Superior temporal gyrus (tissue), 1 donor: ENCODE results near the gene C1RL.

Source experiments
- DNase-seq: peaks from one replicate; pipeline ENCODE4 v3.0.0-alpha.2; 2016; ENCODE audit errors: extremely low spot score

Gene C1RL

GRCh38 chr12:7092229-7092985 lies 16.6 kb downstream of the C1RL start, which contains the start of gene C1R:
TSS of gene C1R (minus strand) at chr12:7092445. CDS start at chr12:7092388, 57 bp downstream.
- DNase-seq: peak; percentile 75

DNA sequence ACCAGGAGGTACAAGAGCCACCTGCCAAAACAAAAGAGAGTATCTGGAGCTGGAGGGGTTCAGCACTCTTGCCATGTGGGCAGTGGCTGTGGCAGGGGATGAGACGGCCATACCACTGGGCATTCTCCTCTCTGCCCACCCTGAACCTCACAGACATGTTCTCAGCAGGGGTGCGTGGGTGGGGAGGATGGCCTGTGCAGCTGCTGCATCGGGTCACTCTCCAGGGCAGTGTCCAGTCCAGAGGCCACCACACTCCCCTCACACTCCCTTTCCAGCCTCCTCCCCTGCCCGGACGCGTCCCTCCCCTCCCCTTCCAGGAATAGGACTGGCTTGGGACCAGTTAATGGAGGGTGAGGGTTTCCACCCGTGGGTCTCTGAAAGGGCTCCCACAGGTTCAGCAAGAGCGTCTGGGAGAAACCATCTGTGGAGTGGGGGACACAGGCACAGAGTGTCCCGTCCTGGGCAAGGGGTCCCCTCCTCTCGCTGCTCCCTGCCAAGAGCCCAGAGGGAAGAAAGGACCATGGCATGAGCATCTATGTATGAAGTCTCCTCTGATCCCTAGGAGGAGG lies 17.3 kb downstream of the C1RL start:
- no peak for DNase-seq

GRCh38 chr12:7091171-7091570 lies 17.8 kb downstream of the C1RL start:
- no peak for DNase-seq

DNA sequence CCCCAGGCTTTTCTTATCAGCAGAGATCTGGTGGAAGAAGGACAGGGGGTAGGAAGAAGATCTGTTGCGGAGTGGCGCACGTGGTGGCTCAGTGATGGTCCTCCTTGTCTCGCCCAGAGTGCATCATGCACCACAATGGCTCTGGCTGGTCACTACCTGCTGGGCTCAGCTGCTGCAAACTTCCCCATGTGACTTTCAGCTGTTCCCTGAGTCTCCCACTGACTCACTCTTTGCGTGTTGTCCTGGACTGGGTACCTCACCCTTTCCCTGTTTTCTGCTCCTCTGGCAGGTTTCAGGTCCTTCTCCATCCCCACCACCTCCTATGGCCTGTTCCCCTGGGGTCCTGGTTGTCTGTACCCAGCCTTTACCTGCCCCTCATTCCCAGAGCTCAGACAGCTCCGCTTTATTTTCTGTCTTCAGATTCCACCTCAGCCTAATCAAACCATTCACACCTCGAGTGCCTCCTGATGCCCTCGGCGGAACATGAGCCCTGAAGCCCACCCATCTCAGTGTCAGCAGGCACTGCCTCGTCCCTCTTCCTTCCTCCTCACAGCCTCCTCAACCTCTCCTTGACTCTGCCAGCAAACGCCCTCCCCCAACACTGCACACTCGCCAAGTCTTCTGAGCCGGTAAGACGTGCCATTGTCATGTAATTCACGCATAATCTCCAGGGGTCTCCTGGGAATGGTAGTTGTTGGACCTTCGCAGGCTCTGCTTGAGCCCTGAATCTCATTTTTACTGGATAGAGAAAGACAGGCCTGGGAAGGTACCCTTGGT lies 18.6 kb downstream of the C1RL start:
- DNase-seq: no peak

GRCh38 chr12:7089196-7089871 lies 19.7 kb downstream of the C1RL start:
- no peak for DNase-seq

DNA sequence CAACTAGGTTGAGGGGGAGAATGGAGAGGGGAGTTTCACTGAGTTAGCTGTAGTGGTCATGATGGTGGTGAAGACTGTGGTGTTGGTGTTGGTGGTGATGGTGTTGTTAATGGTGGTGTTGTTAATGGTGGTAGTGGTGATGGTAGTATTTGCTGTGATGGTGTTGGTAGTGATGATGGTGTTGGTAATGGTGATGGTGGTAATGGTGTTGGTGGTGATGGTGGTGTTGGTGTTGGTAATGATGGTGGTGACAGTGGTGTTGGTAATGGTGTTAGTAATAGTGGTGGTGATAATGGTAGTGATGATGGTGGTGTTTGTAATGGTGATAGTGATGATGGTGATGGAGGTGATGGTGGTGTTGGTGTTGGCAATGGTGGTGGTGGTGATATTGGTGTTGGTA lies 25.9 kb downstream of the C1RL start:
- DNase-seq: no peak

DNA sequence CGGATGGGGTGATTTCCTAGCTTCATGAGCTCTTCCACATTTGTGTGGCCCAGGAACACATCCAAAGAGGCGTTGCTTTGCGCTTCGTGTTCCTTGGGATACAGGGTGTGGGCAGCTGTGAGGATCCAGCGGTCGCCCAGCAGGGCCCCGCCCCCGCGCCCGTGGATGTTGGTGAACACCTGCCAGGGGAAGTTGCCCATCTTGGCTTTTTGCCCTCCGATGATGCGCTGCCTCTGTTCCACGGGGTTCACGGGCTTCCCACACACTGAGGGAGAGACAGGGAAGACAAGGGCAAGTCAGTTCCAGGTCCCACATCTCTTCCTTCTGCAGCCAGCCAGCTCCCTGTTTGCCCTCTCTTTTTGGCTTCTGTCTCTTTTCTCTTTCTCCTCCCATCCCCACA lies 28.0 kb downstream of the C1RL start:
- no peak for DNase-seq

DNA sequence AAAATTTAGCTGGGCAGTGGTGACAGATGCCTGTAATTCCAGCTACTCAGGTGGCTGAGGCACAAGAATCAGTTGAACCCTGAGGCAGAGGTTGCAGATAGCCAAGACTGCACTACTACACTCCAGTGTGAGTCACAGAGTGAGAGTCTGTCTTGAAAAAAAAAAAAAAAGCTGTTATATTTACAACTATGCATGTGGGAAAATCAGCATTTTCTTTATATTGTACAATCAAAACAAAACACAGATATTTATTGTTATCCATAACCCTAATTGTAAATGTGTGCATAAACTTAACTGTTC lies 29.2 kb downstream of the C1RL start:
- no peak for DNase-seq

- DNase-seq: no peak
Measured at GRCh38 chr12:7078163-7078562, 30.9 kb downstream of the C1RL start.

- no peak for DNase-seq
Measured at GRCh38 chr12:7076493-7076892, 32.5 kb downstream of the C1RL start.

- DNase-seq: no peak
Measured at GRCh38 chr12:7075939-7076338, 33.1 kb downstream of the C1RL start.

- DNase-seq: no peak
Measured at GRCh38 chr12:7075518-7075917, 33.5 kb downstream of the C1RL start.

GRCh38 chr12:7073946-7074345 lies 35.1 kb downstream of the C1RL start:
- DNase-seq: no peak

DNA sequence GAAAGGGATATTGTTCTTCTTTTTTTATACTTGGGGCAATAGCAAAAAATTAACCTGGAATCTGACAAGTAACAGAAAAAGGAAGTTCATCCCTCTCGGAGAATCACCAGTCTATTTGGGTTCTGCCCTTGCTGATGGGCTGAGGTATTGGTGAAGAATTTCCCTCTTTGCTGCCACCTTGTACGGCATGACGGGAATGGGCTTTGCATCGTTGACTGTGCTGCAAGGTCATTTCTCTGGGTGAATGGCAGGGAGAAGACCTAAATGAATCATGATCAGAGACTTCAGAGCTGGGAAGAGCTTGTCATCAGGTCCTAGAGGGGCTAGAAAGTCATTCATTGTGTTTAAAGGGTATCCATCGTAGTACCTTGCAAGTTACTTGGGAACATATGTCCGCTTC lies 36.5 kb downstream of the C1RL start:
- DNase-seq: no peak

GRCh38 chr12:7072035-7072434 lies 37.0 kb downstream of the C1RL start:
- DNase-seq: no peak

DNA sequence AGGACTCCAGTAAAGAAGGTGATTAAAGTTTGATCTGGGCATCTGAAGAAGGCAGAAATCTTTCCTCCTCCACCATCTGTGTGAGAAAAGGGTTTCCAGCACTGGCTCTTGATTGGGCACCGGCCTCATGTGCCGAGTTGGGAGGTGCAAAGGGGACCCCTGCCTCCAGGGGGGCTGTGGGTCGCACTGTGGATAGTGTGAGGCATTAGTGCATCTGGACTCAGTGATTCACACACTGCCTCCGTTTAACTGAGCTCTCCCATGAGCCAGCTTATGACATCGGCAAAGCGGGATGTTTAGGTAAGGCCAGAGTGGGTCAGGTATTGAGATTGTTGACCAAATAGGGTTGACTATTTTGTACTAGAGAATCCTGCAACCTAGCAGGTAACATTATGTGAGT lies 39.6 kb downstream of the C1RL start:
- no peak for DNase-seq

DNA sequence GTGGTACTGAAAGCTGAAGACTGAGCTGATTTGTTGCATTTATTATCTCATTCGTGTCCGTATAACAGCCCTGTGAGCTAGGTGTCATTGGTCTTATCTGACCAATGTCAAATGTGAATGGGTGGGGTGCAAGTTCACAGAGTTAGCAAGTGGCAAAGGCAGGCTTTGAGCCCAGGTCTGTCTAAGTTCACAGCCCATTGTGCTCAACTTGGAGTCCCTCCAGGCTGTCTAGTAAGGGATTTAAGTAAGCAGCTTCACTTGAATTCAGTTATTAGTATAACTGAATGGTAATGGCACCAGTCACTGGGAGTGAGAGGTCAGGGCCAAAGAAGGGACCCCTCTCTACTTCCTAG lies 40.0 kb downstream of the C1RL start:
- no peak for DNase-seq

DNA sequence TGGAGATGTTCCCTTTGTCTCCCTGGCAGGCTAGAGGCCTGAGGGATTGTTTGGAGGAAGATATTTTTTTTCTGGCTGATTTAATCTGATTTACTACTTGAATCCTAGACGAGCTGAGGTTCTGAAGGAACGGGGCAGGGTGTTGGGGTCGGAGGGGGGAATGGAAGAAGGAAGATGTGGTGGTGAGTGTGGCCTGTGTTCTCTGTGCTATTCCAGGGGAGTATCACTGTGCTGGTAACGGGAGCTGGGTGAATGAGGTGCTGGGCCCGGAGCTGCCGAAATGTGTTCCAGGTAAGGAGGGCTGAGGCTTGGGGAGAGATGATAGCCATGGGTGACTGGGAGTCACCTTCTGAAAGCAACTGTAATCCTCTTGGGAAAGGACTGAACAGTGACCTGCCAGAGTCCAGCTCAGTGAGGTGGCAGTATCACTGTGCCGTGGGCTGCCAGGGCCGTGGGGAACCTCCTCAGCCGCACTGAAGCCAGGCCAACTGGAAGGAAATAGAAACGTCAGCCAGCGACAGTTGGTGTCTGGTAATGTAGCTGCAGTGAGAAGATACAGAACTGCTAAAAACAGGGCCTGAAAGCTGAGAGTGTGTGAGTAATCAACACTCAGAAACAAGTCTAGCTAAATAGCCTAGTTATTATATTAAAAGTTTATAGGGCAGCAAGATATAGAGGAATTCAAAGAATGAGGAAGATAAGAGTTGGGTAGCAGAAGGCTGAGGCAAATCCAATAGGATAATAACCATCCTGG lies 40.6 kb downstream of the C1RL start:
- peak; percentile 42 for DNase-seq

- no peak for DNase-seq
Measured at GRCh38 chr12:7067096-7067495, 41.9 kb downstream of the C1RL start.

GRCh38 chr12:7066596-7066995 lies 42.4 kb downstream of the C1RL start:
- DNase-seq: no peak

- DNase-seq: no peak
Measured at GRCh38 chr12:7065073-7065623, 43.9 kb downstream of the C1RL start.

GRCh38 chr12:7064516-7064915 lies 44.5 kb downstream of the C1RL start:
- no peak for DNase-seq
